HG02884 (cell line): ENCODE results near the gene DNAJB14.

ENCODE experiments used
- ATAC-seq: cut with Tn5 transposase; IDR thresholded peaks from one replicate; pipeline ENCODE4 v1.9.1; 2021; ENCODE audit warnings: mild to moderate bottlenecking, moderate library complexity; ENCODE audit not compliant: unreplicated experiment

DNAJB14 gene

GRCh38 chr4:99875071-99875470 is 71.3 kb downstream of the DNAJB14 start:
- no peak for ATAC-seq

- ATAC-seq = no peak
Measured at GRCh38 chr4:99872570-99872969, 73.8 kb downstream of the DNAJB14 start.

- ATAC-seq = peak; percentile 52
Measured at GRCh38 chr4:99868126-99868596, 78.3 kb downstream of the DNAJB14 start.

- no peak for ATAC-seq
Measured at GRCh38 chr4:99863804-99864203, 82.6 kb downstream of the DNAJB14 start.

GRCh38 chr4:99861120-99861905 is 85.1 kb downstream of the DNAJB14 start:
- ATAC-seq = no peak

GRCh38 chr4:99860521-99860920 is 85.9 kb downstream of the DNAJB14 start:
- ATAC-seq = no peak

- ATAC-seq = no peak
Measured at GRCh38 chr4:99859618-99860017, 86.8 kb downstream of the DNAJB14 start.

GRCh38 chr4:99857307-99857706 is 89.1 kb downstream of the DNAJB14 start:
- ATAC-seq = no peak

GRCh38 chr4:99856166-99856565 is 90.3 kb downstream of the DNAJB14 start:
- ATAC-seq = no peak

- peak; percentile 33 for ATAC-seq
Measured at GRCh38 chr4:99855678-99856077, 90.7 kb downstream of the DNAJB14 start.

- no peak for ATAC-seq
Measured at GRCh38 chr4:99853999-99854398, 92.4 kb downstream of the DNAJB14 start.

- no peak for ATAC-seq
Measured at GRCh38 chr4:99853190-99853589, 93.2 kb downstream of the DNAJB14 start.

GRCh38 chr4:99852199-99852749 is 94.1 kb downstream of the DNAJB14 start:
- ATAC-seq = no peak

- peak; percentile 31 for ATAC-seq
Measured at GRCh38 chr4:99848591-99849001, 97.8 kb downstream of the DNAJB14 start.

GRCh38 chr4:99847362-99847976 is 98.9 kb downstream of the DNAJB14 start:
- ATAC-seq = peak; percentile 60

GRCh38 chr4:99846891-99847290 is 99.5 kb downstream of the DNAJB14 start:
- ATAC-seq = no peak
